Epithelial cell of prostate (primary cell): ENCODE measurements around the gene MED17.
A peak's percentile ranks its signal among the peaks of the same experiment; 100 is the strongest.
"Not testable (repeated sequence)": the region's sequence is repeated elsewhere in the genome, so short reads cannot be mapped to it uniquely, and the experiment has no call there.

Source experiments
- DNase-seq: peaks from one replicate; pipeline ENCODE4 v3.0.0-alpha.2; 2011; ENCODE audit warnings: low read depth, low spot score
- H3K27ac ChIP-seq: fragments of 450-650 bp; 2 replicates; pipeline ENCODE4 v1.5.1; 2017; ENCODE audit warnings: mild to moderate bottlenecking

MED17 gene

GRCh38 chr11:93784145-93784934, at the start of gene MED17:
MED17 (plus strand) TSS chr11:93784282; CDS start chr11:93784514, 232 bp downstream.
- peak within 1 kb of the TSS; percentile 89 for H3K27ac ChIP-seq
- peak; percentile 65 for DNase-seq

GRCh38 chr11:93734427-93735222, 49.5 kb upstream of the MED17 start:
- no peak for DNase-seq
- peak overlapping the region; percentile 95 for H3K27ac ChIP-seq

- no peak for DNase-seq
- H3K27ac ChIP-seq = peak overlapping the region; percentile 95
Observed at GRCh38 chr11:93735627-93736026, 48.5 kb upstream of the MED17 start.

GRCh38 chr11:93736129-93736528, 48.0 kb upstream of the MED17 start:
- peak overlapping the region; percentile 95 for H3K27ac ChIP-seq
- DNase-seq = no peak

- DNase-seq = peak; percentile 10
- peak overlapping the region; percentile 95 for H3K27ac ChIP-seq
Observed at GRCh38 chr11:93737904-93738612, 46.0 kb upstream of the MED17 start.

GRCh38 chr11:93738647-93739081, 45.4 kb upstream of the MED17 start:
- peak overlapping the region; percentile 95 for H3K27ac ChIP-seq
- DNase-seq = no peak

GRCh38 chr11:93740031-93740729, 43.9 kb upstream of the MED17 start:
- DNase-seq = peak; percentile 10

GRCh38 chr11:93740730-93741093, 43.4 kb upstream of the MED17 start:
- no peak for DNase-seq
- peak overlapping the region; percentile 95 for H3K27ac ChIP-seq

More at GRCh38 chr11:93740031-93740729, 43.9 kb upstream of the MED17 start:
- H3K27ac ChIP-seq = peak overlapping the region; percentile 95

- DNase-seq = peak; percentile 88
- peak within 1 kb of the TSS; percentile 95 for H3K27ac ChIP-seq
Observed at GRCh38 chr11:93741094-93741881, 42.8 kb upstream of the MED17 start, which contains the start of the genes C11orf54 and TAF1D. C11orf54 (plus strand) TSS chr11:93741672; CDS start chr11:93747394, 5,722 bp downstream. TAF1D (minus strand) TSS chr11:93741495; CDS start chr11:93739304, 2,191 bp downstream.

GRCh38 chr11:93741882-93742226, 42.2 kb upstream of the MED17 start:
- peak overlapping the region; percentile 95 for H3K27ac ChIP-seq
- peak; percentile 18 for DNase-seq

GRCh38 chr11:93743291-93743690, 40.8 kb upstream of the MED17 start:
- no peak for DNase-seq
- no peak overlapping the region for H3K27ac ChIP-seq

- DNase-seq = no peak
- H3K27ac ChIP-seq = no peak overlapping the region
Observed at GRCh38 chr11:93744669-93745004, 39.4 kb upstream of the MED17 start.

- peak overlapping the region; percentile 1 for H3K27ac ChIP-seq
- DNase-seq = not testable (repeated sequence)
Observed at GRCh38 chr11:93745005-93745755, 38.9 kb upstream of the MED17 start.

- no peak for DNase-seq
- no peak overlapping the region for H3K27ac ChIP-seq
Observed at GRCh38 chr11:93746101-93746500, 38.0 kb upstream of the MED17 start.

- DNase-seq = no peak
- no peak overlapping the region for H3K27ac ChIP-seq
Observed at GRCh38 chr11:93747122-93747521, 37.0 kb upstream of the MED17 start.

- no peak for DNase-seq
- H3K27ac ChIP-seq = no peak overlapping the region
Observed at GRCh38 chr11:93751001-93751400, 33.1 kb upstream of the MED17 start.

GRCh38 chr11:93753241-93753640, 30.8 kb upstream of the MED17 start:
- no peak overlapping the region for H3K27ac ChIP-seq
- no peak for DNase-seq

GRCh38 chr11:93756748-93757147, 27.3 kb upstream of the MED17 start:
- no peak for DNase-seq
- no peak overlapping the region for H3K27ac ChIP-seq

- DNase-seq = no peak
- H3K27ac ChIP-seq = no peak overlapping the region
Observed at GRCh38 chr11:93757301-93757700, 26.8 kb upstream of the MED17 start.
